HEK293 (cell line): ENCODE data around the gene OPCML.

Experiments
- CTCF ChIA-PET: fragments of 350-600 bp; formaldehyde crosslinking; extraction: SDS; loops from one replicate; lab custom pipeline; 2021; ENCODE audit warnings: antibody characterized with exemption; lab: Yijun Ruan, JAX
- POLR2A ChIA-PET: fragments of 300-600 bp; formaldehyde crosslinking; extraction: SDS; loops from one replicate; lab custom pipeline; 2020; ENCODE audit warnings: antibody characterized with exemption, inconsistent platforms; lab: Yijun Ruan, JAX
- H3K27ac ChIP-seq: fragments of 200-500 bp; sonication (Bioruptor generic); 2 replicates; pipeline ENCODE4 v1.5.1; 2014; ENCODE audit warnings: low read depth, low read length, control low read depth, inconsistent platforms; ENCODE audit errors: extremely low read depth
- H3K36me3 ChIP-seq, 2 experiments: fragments of 200-500 bp in 1 of 2; sonication (Bioruptor generic) in 1 of 2; 1 replicate in 1 of 2; 2 replicates in 1 of 2; pipeline ENCODE4 v1.5.1; 2014 to 2017; ENCODE audit warnings: inconsistent platforms in 2 of 2, low read length in 2 of 2; ENCODE audit not compliant: control insufficient read depth in 2 of 2, insufficient read depth in 1 of 2
- H3K4me1 ChIP-seq: fragments of 200-500 bp; sonication (Bioruptor generic); 2 replicates; pipeline ENCODE4 v1.5.1; 2014; ENCODE audit warnings: mild to moderate bottlenecking, low read length, inconsistent platforms; ENCODE audit not compliant: control insufficient read depth, insufficient read depth
- H3K4me3 ChIP-seq: 2 replicates; pipeline ENCODE4 v1.5.1; 2011; ENCODE audit warnings: low read depth, mild to moderate bottlenecking, control low read depth, low read length, moderate library complexity
- H3K9me3 ChIP-seq: fragments of 200-500 bp; sonication (Bioruptor generic); 2 replicates; pipeline ENCODE4 v1.5.1; 2014; ENCODE audit warnings: low read depth, low read length, inconsistent platforms; ENCODE audit not compliant: control insufficient read depth, insufficient read depth
- GLIS1 ChIP-seq: fragments of 450-650 bp; formaldehyde crosslinking; IDR thresholded peaks from 2 replicates; pipeline ENCODE4 v1.5.1; 2016; ENCODE audit warnings: missing biosample characterization, missing genetic modification characterization
- HOXD13 ChIP-seq: sonication (generic); formaldehyde crosslinking; IDR thresholded peaks from 2 replicates; pipeline ENCODE4 v1.8.0; 2022; ENCODE audit warnings: missing genetic modification reagents, borderline replicate concordance
- KLF16 ChIP-seq: fragments of 450-650 bp; formaldehyde crosslinking; IDR thresholded peaks from 2 replicates; pipeline ENCODE4 v1.5.1; 2017; ENCODE audit warnings: missing biosample characterization, missing genetic modification characterization
- TCF7L2 ChIP-seq: IDR thresholded peaks from 2 replicates; pipeline ENCODE4 v1.6.1; 2011; ENCODE audit warnings: low read depth, mild to moderate bottlenecking, inconsistent platforms, low read length, moderate library complexity, borderline replicate concordance
- ZNF133 ChIP-seq: fragments of 450-650 bp; formaldehyde crosslinking; IDR thresholded peaks from 2 replicates; pipeline ENCODE4 v1.5.1; 2016; ENCODE audit warnings: missing biosample characterization, missing genetic modification characterization
- ZNF16 ChIP-seq: fragments of 450-650 bp; formaldehyde crosslinking; IDR thresholded peaks from 2 replicates; pipeline ENCODE4 v1.5.1; 2016; ENCODE audit warnings: low read depth, missing biosample characterization, missing genetic modification characterization
- ZNF248 ChIP-seq: fragments of 450-650 bp; formaldehyde crosslinking; IDR thresholded peaks from 2 replicates; pipeline ENCODE4 v1.5.1; 2017; ENCODE audit warnings: missing biosample characterization, missing genetic modification characterization
- ZNF341 ChIP-seq: fragments of 450-650 bp; formaldehyde crosslinking; IDR thresholded peaks from 2 replicates; pipeline ENCODE4; 2016; ENCODE audit warnings: low read depth, missing biosample characterization, missing genetic modification characterization
- ZNF366 ChIP-seq: fragments of 450-650 bp; formaldehyde crosslinking; conservative IDR thresholded peaks from 2 replicates; pipeline ENCODE4 v1.5.1; 2016; ENCODE audit warnings: missing biosample characterization, missing genetic modification characterization
- ZNF404 ChIP-seq: fragments of 450-650 bp; formaldehyde crosslinking; IDR thresholded peaks from 2 replicates; pipeline ENCODE4 v1.5.1; 2017; ENCODE audit warnings: missing biosample characterization, missing genetic modification characterization
- ZNF423 ChIP-seq: fragments of 450-650 bp; formaldehyde crosslinking; IDR thresholded peaks from 2 replicates; pipeline ENCODE4 v1.5.1; 2016; ENCODE audit warnings: missing biosample characterization, missing genetic modification characterization
- ZNF510 ChIP-seq: fragments of 450-650 bp; formaldehyde crosslinking; IDR thresholded peaks from 2 replicates; pipeline ENCODE4 v1.5.1; 2018; ENCODE audit warnings: mild to moderate bottlenecking, missing genetic modification characterization, missing biosample characterization; ENCODE audit not compliant: insufficient replicate concordance
- ZNF548 ChIP-seq: fragments of 450-650 bp; formaldehyde crosslinking; IDR thresholded peaks from 2 replicates; pipeline ENCODE4 v1.5.1; 2016; ENCODE audit warnings: missing biosample characterization, missing genetic modification characterization
- ZNF558 ChIP-seq: fragments of 450-650 bp; formaldehyde crosslinking; IDR thresholded peaks from 2 replicates; pipeline ENCODE4 v1.5.1; 2016; ENCODE audit warnings: missing biosample characterization, missing genetic modification characterization
- ZNF626 ChIP-seq: fragments of 450-650 bp; sonication (Bioruptor Pico); formaldehyde crosslinking; IDR thresholded peaks from 2 replicates; pipeline ENCODE4 v1.5.1; 2018; ENCODE audit warnings: missing biosample characterization, missing genetic modification characterization, inconsistent platforms
- ZNF677 ChIP-seq: fragments of 450-650 bp; IDR thresholded peaks from 2 replicates; pipeline ENCODE4 v1.5.0; 2018; ENCODE audit warnings: missing biosample characterization, mild to moderate bottlenecking, missing genetic modification characterization, moderate library complexity
- ZNF76 ChIP-seq: fragments of 450-650 bp; formaldehyde crosslinking; IDR thresholded peaks from 2 replicates; pipeline ENCODE4; 2016; ENCODE audit warnings: low read depth, missing biosample characterization, missing genetic modification characterization, borderline replicate concordance
- ZNF776 ChIP-seq: fragments of 450-650 bp; formaldehyde crosslinking; IDR thresholded peaks from 2 replicates; pipeline ENCODE4 v1.5.0; 2017; ENCODE audit warnings: missing biosample characterization, missing genetic modification characterization, borderline replicate concordance
- ZNF792 ChIP-seq: fragments of 450-650 bp; formaldehyde crosslinking; IDR thresholded peaks from 2 replicates; pipeline ENCODE4 v1.5.1; 2016; ENCODE audit warnings: missing biosample characterization, missing genetic modification characterization
- ZSCAN23 ChIP-seq: fragments of 450-650 bp; formaldehyde crosslinking; IDR thresholded peaks from 2 replicates; pipeline ENCODE4 v1.5.1; 2016; ENCODE audit warnings: missing biosample characterization, missing genetic modification characterization
- TF ChIP-seq, protein P1 (sequence below): fragments of 450-650 bp; IDR thresholded peaks from 2 replicates; pipeline ENCODE4 v1.5.1; 2018; ENCODE audit warnings: missing biosample characterization, missing genetic modification characterization
- TF ChIP-seq, protein P2 (sequence below): fragments of 450-650 bp; formaldehyde crosslinking; IDR thresholded peaks from 2 replicates; pipeline ENCODE4 v1.5.1; 2016; ENCODE audit warnings: missing biosample characterization, missing genetic modification characterization
- TF ChIP-seq, protein P3 (sequence below): fragments of 450-650 bp; formaldehyde crosslinking; IDR thresholded peaks from 2 replicates; pipeline ENCODE4 v1.5.1; 2016; ENCODE audit warnings: missing biosample characterization, missing genetic modification characterization
- TF ChIP-seq, protein P4 (sequence below): fragments of 450-650 bp; formaldehyde crosslinking; IDR thresholded peaks from 2 replicates; pipeline ENCODE4 v1.5.1; 2016; ENCODE audit warnings: missing biosample characterization, missing genetic modification characterization

OPCML gene

DNA sequence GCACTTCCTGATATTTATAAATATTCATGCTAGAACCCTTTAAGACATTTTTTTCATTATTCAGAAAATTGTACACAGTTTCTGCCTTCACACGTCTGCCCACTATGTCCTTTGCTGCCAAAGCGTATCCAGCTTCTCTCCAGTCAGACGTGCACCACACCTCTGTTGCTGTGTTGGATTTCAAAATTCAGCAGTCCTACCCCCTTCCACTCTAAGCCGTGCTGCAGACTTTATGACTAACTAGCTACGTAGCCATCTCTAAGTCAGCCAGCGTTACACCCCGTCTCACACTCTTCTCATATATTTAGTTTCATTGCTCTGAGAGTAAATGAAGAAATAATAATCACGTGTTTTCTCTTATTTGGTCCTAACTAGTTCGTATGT lies 28.2 kb upstream of the OPCML start:
- CTCF ChIA-PET = interaction anchor here (0.5 kb wide), 1 partner anchor 150 kb away, joined by 4 read pairs; no protein-coding TSS in a partner anchor
- TF ChIP-seq ZNF548 (tag by site-specific recombination) = no peak
- TF ChIP-seq ZNF626 = no peak
- no peak for TF ChIP-seq ZNF404 (tag by site-specific recombination)
- TF ChIP-seq ZNF776 = no peak
- TF ChIP-seq ZNF341 (tag by site-specific recombination) = no peak
- TF ChIP-seq, protein P1, sequence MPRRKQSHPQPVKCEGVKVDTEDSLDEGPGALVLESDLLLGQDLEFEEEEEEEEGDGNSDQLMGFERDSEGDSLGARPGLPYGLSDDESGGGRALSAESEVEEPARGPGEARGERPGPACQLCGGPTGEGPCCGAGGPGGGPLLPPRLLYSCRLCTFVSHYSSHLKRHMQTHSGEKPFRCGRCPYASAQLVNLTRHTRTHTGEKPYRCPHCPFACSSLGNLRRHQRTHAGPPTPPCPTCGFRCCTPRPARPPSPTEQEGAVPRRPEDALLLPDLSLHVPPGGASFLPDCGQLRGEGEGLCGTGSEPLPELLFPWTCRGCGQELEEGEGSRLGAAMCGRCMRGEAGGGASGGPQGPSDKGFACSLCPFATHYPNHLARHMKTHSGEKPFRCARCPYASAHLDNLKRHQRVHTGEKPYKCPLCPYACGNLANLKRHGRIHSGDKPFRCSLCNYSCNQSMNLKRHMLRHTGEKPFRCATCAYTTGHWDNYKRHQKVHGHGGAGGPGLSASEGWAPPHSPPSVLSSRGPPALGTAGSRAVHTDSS (tag by site-specific recombination) = no peak
- TF ChIP-seq ZNF510 (tag by site-specific recombination) = no peak
- TF ChIP-seq ZNF248 (tag by site-specific recombination) = no peak
- TF ChIP-seq GLIS1 = no peak
- TF ChIP-seq ZNF677 (tag by site-specific recombination) = no peak
- no peak for TF ChIP-seq ZNF76 (tag by site-specific recombination)
- TF ChIP-seq ZNF133 (tag by site-specific recombination) = no peak

DNA sequence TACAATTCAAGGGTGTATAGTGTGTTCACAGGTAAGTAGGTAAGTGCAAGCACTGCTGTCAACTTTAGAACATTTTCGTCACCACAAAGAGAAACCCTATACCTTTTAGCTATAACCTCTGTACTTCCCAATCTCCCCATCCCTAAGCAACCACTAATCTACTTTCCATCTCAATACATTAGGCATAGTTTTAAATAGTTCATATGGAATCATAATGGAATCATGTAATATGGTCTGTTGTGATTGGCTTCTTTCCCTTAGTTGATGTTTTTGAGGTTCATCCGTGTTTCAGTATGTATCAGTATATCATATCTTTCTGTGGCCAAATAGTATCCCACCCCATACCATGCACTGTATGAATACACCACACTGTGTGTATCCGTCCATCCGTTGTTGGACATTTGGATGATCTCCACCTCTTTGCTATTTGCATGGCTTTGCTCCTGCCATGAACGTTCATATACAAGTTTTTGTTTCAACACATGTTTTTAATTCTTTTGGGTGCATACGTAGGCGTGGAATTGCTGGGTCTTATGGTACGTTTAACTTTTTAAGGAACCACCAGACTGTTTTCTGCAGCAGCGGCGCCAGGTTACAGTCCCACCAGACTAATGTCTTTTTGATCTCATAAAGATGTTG lies 27.7 kb upstream of the OPCML start:
- no peak overlapping the region for H3K4me3 ChIP-seq
- POLR2A ChIA-PET = no interaction called here
- H3K27ac ChIP-seq = no peak overlapping the region
- CTCF ChIA-PET = interaction anchor here (0.5 kb wide), 1 partner anchor 150 kb away, joined by 4 read pairs; no protein-coding TSS in a partner anchor
- no peaks in the 10 kb centered on the region for H3K36me3 ChIP-seq
- TF ChIP-seq ZNF366 (tag by site-specific recombination) (no peak), ZNF423 (tag by site-specific recombination) (no peak), HOXD13 (no peak), ZNF792 (tag by site-specific recombination) (no peak), ZSCAN23 (tag by site-specific recombination) (no peak), TCF7L2 (no peak), ZNF16 (tag by site-specific recombination) (no peak), KLF16 (no peak), ZNF558 (tag by site-specific recombination) (no peak)
- TF ChIP-seq, protein P2, sequence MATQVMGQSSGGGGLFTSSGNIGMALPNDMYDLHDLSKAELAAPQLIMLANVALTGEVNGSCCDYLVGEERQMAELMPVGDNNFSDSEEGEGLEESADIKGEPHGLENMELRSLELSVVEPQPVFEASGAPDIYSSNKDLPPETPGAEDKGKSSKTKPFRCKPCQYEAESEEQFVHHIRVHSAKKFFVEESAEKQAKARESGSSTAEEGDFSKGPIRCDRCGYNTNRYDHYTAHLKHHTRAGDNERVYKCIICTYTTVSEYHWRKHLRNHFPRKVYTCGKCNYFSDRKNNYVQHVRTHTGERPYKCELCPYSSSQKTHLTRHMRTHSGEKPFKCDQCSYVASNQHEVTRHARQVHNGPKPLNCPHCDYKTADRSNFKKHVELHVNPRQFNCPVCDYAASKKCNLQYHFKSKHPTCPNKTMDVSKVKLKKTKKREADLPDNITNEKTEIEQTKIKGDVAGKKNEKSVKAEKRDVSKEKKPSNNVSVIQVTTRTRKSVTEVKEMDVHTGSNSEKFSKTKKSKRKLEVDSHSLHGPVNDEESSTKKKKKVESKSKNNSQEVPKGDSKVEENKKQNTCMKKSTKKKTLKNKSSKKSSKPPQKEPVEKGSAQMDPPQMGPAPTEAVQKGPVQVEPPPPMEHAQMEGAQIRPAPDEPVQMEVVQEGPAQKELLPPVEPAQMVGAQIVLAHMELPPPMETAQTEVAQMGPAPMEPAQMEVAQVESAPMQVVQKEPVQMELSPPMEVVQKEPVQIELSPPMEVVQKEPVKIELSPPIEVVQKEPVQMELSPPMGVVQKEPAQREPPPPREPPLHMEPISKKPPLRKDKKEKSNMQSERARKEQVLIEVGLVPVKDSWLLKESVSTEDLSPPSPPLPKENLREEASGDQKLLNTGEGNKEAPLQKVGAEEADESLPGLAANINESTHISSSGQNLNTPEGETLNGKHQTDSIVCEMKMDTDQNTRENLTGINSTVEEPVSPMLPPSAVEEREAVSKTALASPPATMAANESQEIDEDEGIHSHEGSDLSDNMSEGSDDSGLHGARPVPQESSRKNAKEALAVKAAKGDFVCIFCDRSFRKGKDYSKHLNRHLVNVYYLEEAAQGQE = no peak
- TF ChIP-seq, protein P3, sequence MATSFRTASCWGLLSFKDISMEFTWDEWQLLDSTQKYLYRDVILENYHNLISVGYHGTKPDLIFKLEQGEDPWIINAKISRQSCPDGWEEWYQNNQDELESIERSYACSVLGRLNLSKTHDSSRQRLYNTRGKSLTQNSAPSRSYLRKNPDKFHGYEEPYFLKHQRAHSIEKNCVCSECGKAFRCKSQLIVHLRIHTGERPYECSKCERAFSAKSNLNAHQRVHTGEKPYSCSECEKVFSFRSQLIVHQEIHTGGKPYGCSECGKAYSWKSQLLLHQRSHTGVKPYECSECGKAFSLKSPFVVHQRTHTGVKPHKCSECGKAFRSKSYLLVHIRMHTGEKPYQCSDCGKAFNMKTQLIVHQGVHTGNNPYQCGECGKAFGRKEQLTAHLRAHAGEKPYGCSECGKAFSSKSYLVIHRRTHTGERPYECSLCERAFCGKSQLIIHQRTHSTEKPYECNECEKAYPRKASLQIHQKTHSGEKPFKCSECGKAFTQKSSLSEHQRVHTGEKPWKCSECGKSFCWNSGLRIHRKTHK = no peak
- TF ChIP-seq, protein P4, sequence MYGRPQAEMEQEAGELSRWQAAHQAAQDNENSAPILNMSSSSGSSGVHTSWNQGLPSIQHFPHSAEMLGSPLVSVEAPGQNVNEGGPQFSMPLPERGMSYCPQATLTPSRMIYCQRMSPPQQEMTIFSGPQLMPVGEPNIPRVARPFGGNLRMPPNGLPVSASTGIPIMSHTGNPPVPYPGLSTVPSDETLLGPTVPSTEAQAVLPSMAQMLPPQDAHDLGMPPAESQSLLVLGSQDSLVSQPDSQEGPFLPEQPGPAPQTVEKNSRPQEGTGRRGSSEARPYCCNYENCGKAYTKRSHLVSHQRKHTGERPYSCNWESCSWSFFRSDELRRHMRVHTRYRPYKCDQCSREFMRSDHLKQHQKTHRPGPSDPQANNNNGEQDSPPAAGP (tag by site-specific recombination) = no peak
- H3K9me3 ChIP-seq = no peaks in the 10 kb centered on the region
- H3K4me1 ChIP-seq = no peaks in the 10 kb centered on the region

More for the DNA sequence above, 28.2 kb upstream of the OPCML start:
- Histone ChIP-seq H3K4me3 (no peak overlapping the region), H3K36me3 (no peaks in the 10 kb centered on the region), H3K9me3 (no peaks in the 10 kb centered on the region), H3K4me1 (no peaks in the 10 kb centered on the region), H3K27ac (no peak overlapping the region)
- POLR2A ChIA-PET = no interaction called here
